Gastrocnemius medialis (tissue), 4 donors: ENCODE data around the gene POC5.

Experiments
- CTCF ChIP-seq, 5 experiments: fragments of 450-650 bp in 3 of 5; fragments of 200-600 bp in 2 of 5; sonication (generic) in 2 of 5; IDR thresholded peaks in 4 of 5; conservative IDR thresholded peaks in 1 of 5; 1 replicate in 4 of 5; 2 replicates in 1 of 5; pipeline ENCODE4 v1.5.1; 2016 to 2019; ENCODE audit warnings: antibody characterized with exemption in 5 of 5, mild to moderate bottlenecking in 3 of 5, moderate library complexity in 3 of 5
- POLR2A ChIP-seq, 2 donors: fragments of 450-650 bp; IDR thresholded peaks; one replicate each; pipeline ENCODE4 v1.6.1; 2017; ENCODE audit warnings: antibody characterized with exemption in 2 of 2, mild to moderate bottlenecking in 2 of 2, moderate library complexity in 2 of 2

- no peak for TF ChIP-seq CTCF (IDR thresholded peaks at IDR 0.05 in 4 of 5, conservative IDR thresholded peaks at IDR 0.05 in 1 of 5)
- TF ChIP-seq POLR2A (IDR thresholded peaks at IDR 0.05), result no peak
Measured at GRCh38 chr5:75663579-75664284, 53.5 kb downstream of the POC5 start.
